Measurements from ENCODE around the gene MFSD1. TPM values are rescaled to one million over a fixed set of nuclear protein-coding genes. Genes with fewer than 3 reads are reported as not detected.
A peak's percentile ranks its signal among the peaks of the same experiment; 100 is the strongest.

MFSD1 gene
- total and polyA plus RNA-seq, 2 donors (not counting 1 experiment from before 2014, with no cell fraction given): 103 to 117 TPM

DNA sequence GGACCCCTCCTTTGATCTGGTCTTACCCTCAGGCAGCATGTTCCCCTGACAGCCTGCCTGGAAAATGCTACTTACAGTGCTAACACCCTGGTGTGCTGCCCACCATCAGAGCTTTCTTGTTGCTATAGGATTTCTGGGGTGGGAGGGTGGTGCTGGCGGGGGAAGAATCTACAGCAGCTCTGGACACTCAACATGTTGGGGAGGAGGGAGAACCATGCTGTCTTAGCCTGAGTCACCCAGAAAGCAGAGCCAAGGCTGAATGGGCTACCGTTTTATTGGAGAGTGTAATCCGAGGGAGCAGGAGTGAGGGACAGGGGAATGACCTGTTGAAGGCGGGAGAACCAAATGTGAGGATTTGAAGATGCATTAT, 45.6 kb downstream of the MFSD1 start:
- Histone ChIP-seq H3K9ac (ENCODE audit: insufficient read depth, low read length) (no peak overlapping the region), H2AFZ (ENCODE audit: low read length) (no peak overlapping the region), H3K36me3 (ENCODE audit: control insufficient read depth, insufficient read depth, low read length) (no peaks in the 10 kb centered on the region), H3K27ac (ENCODE audit: insufficient read depth, low read length) (no peak overlapping the region), H3K4me1 (ENCODE audit: control insufficient read depth, extremely low read depth, insufficient read depth, low read length) (no peaks in the 10 kb centered on the region), H3K4me2 (ENCODE audit: extremely low read depth, insufficient read depth, low read length) (no peak overlapping the region), H3K79me2 (ENCODE audit: control insufficient read depth, insufficient read depth, low read length) (no peaks in the 10 kb centered on the region), H3K4me3 (replicated peaks in 1 of 4; ENCODE audit: control extremely low read depth in 1 of 4, insufficient read depth in 1 of 4, low read depth in 3 of 4, low read length in 4 of 4) (no peak overlapping the region), H4K20me1 (ENCODE audit: control insufficient read depth, extremely low read depth, insufficient read depth, low read length) (no peaks in the 10 kb centered on the region), H3K27me3 (ENCODE audit: control insufficient read depth, insufficient read depth, low read length) (no peaks in the 10 kb centered on the region), H3K9me3 (ENCODE audit: control insufficient read depth, insufficient read depth, low read depth, low read length) (no peaks in the 10 kb centered on the region)
- peak in 1 of 2 donors; percentile 26 for DNase-seq (ENCODE audit: low read depth in 2 of 2)
- TF ChIP-seq, protein P1, sequence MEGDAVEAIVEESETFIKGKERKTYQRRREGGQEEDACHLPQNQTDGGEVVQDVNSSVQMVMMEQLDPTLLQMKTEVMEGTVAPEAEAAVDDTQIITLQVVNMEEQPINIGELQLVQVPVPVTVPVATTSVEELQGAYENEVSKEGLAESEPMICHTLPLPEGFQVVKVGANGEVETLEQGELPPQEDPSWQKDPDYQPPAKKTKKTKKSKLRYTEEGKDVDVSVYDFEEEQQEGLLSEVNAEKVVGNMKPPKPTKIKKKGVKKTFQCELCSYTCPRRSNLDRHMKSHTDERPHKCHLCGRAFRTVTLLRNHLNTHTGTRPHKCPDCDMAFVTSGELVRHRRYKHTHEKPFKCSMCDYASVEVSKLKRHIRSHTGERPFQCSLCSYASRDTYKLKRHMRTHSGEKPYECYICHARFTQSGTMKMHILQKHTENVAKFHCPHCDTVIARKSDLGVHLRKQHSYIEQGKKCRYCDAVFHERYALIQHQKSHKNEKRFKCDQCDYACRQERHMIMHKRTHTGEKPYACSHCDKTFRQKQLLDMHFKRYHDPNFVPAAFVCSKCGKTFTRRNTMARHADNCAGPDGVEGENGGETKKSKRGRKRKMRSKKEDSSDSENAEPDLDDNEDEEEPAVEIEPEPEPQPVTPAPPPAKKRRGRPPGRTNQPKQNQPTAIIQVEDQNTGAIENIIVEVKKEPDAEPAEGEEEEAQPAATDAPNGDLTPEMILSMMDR (conservative IDR thresholded peaks at IDR 0.05 in 1 of 2, IDR thresholded peaks at IDR 0.05 in 1 of 2; ENCODE audit: low read depth in 1 of 2, low read length in 2 of 2): no peak
- TF ChIP-seq EZH2 (IDR thresholded peaks at IDR 0.05; ENCODE audit: low read length, missing control alignments): no peak

DNA sequence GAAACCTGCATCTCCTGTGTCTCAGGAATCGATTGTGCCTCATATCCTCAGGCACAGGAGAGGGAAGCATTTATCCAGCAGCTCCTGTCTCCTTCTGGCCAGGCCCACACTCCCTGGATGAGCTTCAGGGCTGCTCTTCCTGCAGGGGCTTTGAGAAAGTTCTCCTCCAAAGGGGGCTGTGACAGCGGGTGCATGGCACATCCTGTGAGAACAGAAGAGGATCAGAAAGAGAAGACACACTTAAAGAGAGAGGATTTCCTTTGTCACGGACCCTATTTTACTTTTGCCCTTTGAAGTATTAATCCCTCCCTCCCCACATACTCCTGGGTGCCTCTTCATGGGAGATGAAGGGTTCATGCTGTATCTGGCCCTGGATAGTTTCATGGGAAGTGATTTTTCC, 46.0 kb downstream of the MFSD1 start:
- no peaks in the 10 kb centered on the region for H4K20me1 ChIP-seq (ENCODE audit: control insufficient read depth, extremely low read depth, insufficient read depth, low read length)
- no peak overlapping the region for H3K27ac ChIP-seq (ENCODE audit: insufficient read depth, low read length)
- H3K9me3 ChIP-seq (ENCODE audit: control insufficient read depth, insufficient read depth, low read depth, low read length): no peaks in the 10 kb centered on the region
- H2AFZ ChIP-seq (ENCODE audit: low read length): no peak overlapping the region
- no peak overlapping the region for H3K4me3 ChIP-seq (replicated peaks in 1 of 4; ENCODE audit: control extremely low read depth in 1 of 4, insufficient read depth in 1 of 4, low read depth in 3 of 4, low read length in 4 of 4)
- H3K27me3 ChIP-seq (ENCODE audit: control insufficient read depth, insufficient read depth, low read length): no peaks in the 10 kb centered on the region
- TF ChIP-seq, protein P1 (conservative IDR thresholded peaks at IDR 0.05 in 1 of 2, IDR thresholded peaks at IDR 0.05 in 1 of 2; ENCODE audit: low read depth in 1 of 2, low read length in 2 of 2): no peak
- TF ChIP-seq EZH2 (IDR thresholded peaks at IDR 0.05; ENCODE audit: low read length, missing control alignments): no peak
- no peak overlapping the region for H3K9ac ChIP-seq (ENCODE audit: insufficient read depth, low read length)
- no peaks in the 10 kb centered on the region for H3K36me3 ChIP-seq (ENCODE audit: control insufficient read depth, insufficient read depth, low read length)
- no peaks in the 10 kb centered on the region for H3K4me1 ChIP-seq (ENCODE audit: control insufficient read depth, extremely low read depth, insufficient read depth, low read length)
- no peaks in the 10 kb centered on the region for H3K79me2 ChIP-seq (ENCODE audit: control insufficient read depth, insufficient read depth, low read length)
- no peak for DNase-seq (ENCODE audit: low read depth in 2 of 2)
- H3K4me2 ChIP-seq (ENCODE audit: extremely low read depth, insufficient read depth, low read length): no peak overlapping the region

DNA sequence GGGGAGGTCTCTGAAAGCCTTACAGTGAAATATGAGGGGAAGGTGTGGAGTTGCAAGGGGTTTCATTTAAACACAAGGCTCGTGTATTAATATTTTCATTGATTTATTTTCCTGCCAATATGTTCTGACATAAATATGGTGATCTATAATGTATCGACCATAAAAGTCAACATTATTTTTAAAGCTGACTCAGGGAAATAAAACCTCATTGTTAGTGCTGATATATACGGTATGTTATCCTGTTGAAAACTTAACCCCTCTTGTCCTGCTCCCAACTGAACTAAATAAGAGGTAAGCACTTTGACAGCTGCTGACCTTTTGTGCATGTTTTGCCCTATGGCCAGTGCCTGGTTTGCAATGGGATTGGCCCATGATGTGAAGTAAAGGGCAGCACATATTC, 47.9 kb downstream of the MFSD1 start:
- no peaks in the 10 kb centered on the region for H3K9me3 ChIP-seq (ENCODE audit: control insufficient read depth, insufficient read depth, low read depth, low read length)
- no peak for TF ChIP-seq EZH2 (IDR thresholded peaks at IDR 0.05; ENCODE audit: low read length, missing control alignments)
- TF ChIP-seq, protein P1 (conservative IDR thresholded peaks at IDR 0.05 in 1 of 2, IDR thresholded peaks at IDR 0.05 in 1 of 2; ENCODE audit: low read depth in 1 of 2, low read length in 2 of 2): no peak
- H3K27me3 ChIP-seq (ENCODE audit: control insufficient read depth, insufficient read depth, low read length): no peaks in the 10 kb centered on the region
- no peak for DNase-seq (ENCODE audit: low read depth in 2 of 2)
- H3K9ac ChIP-seq (ENCODE audit: insufficient read depth, low read length): no peak overlapping the region
- H3K27ac ChIP-seq (ENCODE audit: insufficient read depth, low read length): no peak overlapping the region
- H4K20me1 ChIP-seq (ENCODE audit: control insufficient read depth, extremely low read depth, insufficient read depth, low read length): no peaks in the 10 kb centered on the region
- no peak overlapping the region for H3K4me2 ChIP-seq (ENCODE audit: extremely low read depth, insufficient read depth, low read length)
- H3K36me3 ChIP-seq (ENCODE audit: control insufficient read depth, insufficient read depth, low read length): no peaks in the 10 kb centered on the region
- H3K79me2 ChIP-seq (ENCODE audit: control insufficient read depth, insufficient read depth, low read length): no peaks in the 10 kb centered on the region
- no peaks in the 10 kb centered on the region for H3K4me1 ChIP-seq (ENCODE audit: control insufficient read depth, extremely low read depth, insufficient read depth, low read length)
- H3K4me3 ChIP-seq (replicated peaks in 1 of 4; ENCODE audit: control extremely low read depth in 1 of 4, insufficient read depth in 1 of 4, low read depth in 3 of 4, low read length in 4 of 4): no peak overlapping the region
- no peak overlapping the region for H2AFZ ChIP-seq (ENCODE audit: low read length)
